OCI-LY7 (cell line): ENCODE results near the gene SSX2IP. TPM values are rescaled to one million over a fixed set of nuclear protein-coding genes. Genes with fewer than 3 reads are reported as not detected.

ENCODE experiments used
- BruUV-seq: library from RNA; stranded (reverse); fragments of 400-500 nt; replicated peaks from 2 replicates; lab custom pipeline; 2021; lab: Mats Ljungman, UMichigan
- CTCF ChIA-PET: fragments of 300-600 bp; sonication (Branson Sonifier 250); formaldehyde crosslinking; loops from one replicate; lab custom pipeline; 2022; ENCODE audit warnings: antibody characterized with exemption; ENCODE audit not compliant: unreplicated experiment; lab: Charles Lee
- POLR2A ChIA-PET: fragments of 300-600 bp; sonication (Branson Sonifier 250); formaldehyde crosslinking; loops from one replicate; lab custom pipeline; 2022; ENCODE audit warnings: antibody characterized with exemption; lab: Charles Lee
- DNase-seq: peaks from one replicate; pipeline ENCODE4 v3.0.0-alpha.2; 2015; ENCODE audit warnings: low spot score
- H2AFZ ChIP-seq: fragments of 200-600 bp; sonication (generic), shearing (Covaris generic); 2 replicates; pipeline ENCODE4 v1.6.1; 2014; ENCODE audit warnings: mild to moderate bottlenecking, antibody characterized with exemption, low read length, moderate library complexity
- H3K27ac ChIP-seq: fragments of 200-600 bp; sonication (generic); 2 replicates; pipeline ENCODE4 v1.5.1; 2014; ENCODE audit warnings: mixed run types, low read depth, mild to moderate bottlenecking, moderate library complexity, low read length, inconsistent platforms; ENCODE audit not compliant: poor library complexity, severe bottlenecking
- H3K36me3 ChIP-seq: fragments of 200-600 bp; sonication (generic); 2 replicates; pipeline ENCODE4 v1.6.1; 2014; ENCODE audit warnings: mild to moderate bottlenecking, antibody characterized with exemption, low read length, moderate library complexity, mixed read lengths; ENCODE audit not compliant: insufficient read depth
- H3K4me1 ChIP-seq: fragments of 200-600 bp; sonication (generic); 2 replicates; pipeline ENCODE4 v1.5.1; 2014; ENCODE audit warnings: mild to moderate bottlenecking, low read length; ENCODE audit not compliant: insufficient read depth, poor library complexity, severe bottlenecking
- H3K4me2 ChIP-seq: fragments of 200-600 bp; sonication (generic); 2 replicates; pipeline ENCODE4 v1.6.1; 2014; ENCODE audit warnings: mild to moderate bottlenecking, low read length
- H3K4me3 ChIP-seq: fragments of 200-600 bp; sonication (generic); 2 replicates; pipeline ENCODE4 v1.5.1; 2014; ENCODE audit warnings: mild to moderate bottlenecking, low read depth, low read length; ENCODE audit not compliant: poor library complexity, severe bottlenecking
- H3K79me2 ChIP-seq: fragments of 200-600 bp; sonication (generic); 2 replicates; pipeline ENCODE4 v1.6.1; 2016; ENCODE audit warnings: low read depth, mild to moderate bottlenecking, low read length, moderate library complexity, mixed read lengths; ENCODE audit not compliant: insufficient read depth
- H3K9me2 ChIP-seq: fragments of 200-600 bp; sonication (generic); 2 replicates; pipeline ENCODE4 v1.6.1; 2016; ENCODE audit warnings: mild to moderate bottlenecking, low read length, mixed read lengths; ENCODE audit not compliant: insufficient read depth
- H3K9me3 ChIP-seq: fragments of 200-600 bp; sonication (generic); 2 replicates; pipeline ENCODE4 v1.6.1; 2014; ENCODE audit warnings: mild to moderate bottlenecking, mixed run types, low read length, mixed read lengths
- H4K20me1 ChIP-seq: fragments of 200-600 bp; sonication (generic); 2 replicates; pipeline ENCODE4 v1.6.1; 2014; ENCODE audit warnings: mild to moderate bottlenecking, antibody characterized with exemption, low read length, moderate library complexity, mixed read lengths; ENCODE audit not compliant: insufficient read depth
- CTCF ChIP-seq: fragments of 200-600 bp; sonication (generic); conservative IDR thresholded peaks from 2 replicates; pipeline ENCODE4 v1.5.1; 2014; ENCODE audit warnings: mild to moderate bottlenecking, antibody characterized with exemption, low read length, moderate library complexity, mixed read lengths
- EZH2phosphoT487 ChIP-seq: fragments of 200-600 bp; sonication (generic); IDR thresholded peaks from 2 replicates; pipeline ENCODE4 v1.6.1; 2018; ENCODE audit warnings: low read depth, borderline replicate concordance, mild to moderate bottlenecking, mixed run types, antibody characterized with exemption, low read length, moderate library complexity, mixed read lengths
- intact Hi-C: fragments of 100-400 bp; cut with micrococcal nuclease; formaldehyde crosslinking; loops from one replicate; pipeline ENCODE4 v1.10.0; 2022; ENCODE audit not compliant: unreplicated experiment
- total RNA-seq, 2 experiments: library from RNA; depleted of rRNA in 1 of 2; stranded (reverse); fragments of >200 nt in 1 of 2; shearing (Covaris generic) in 1 of 2; gene quantifications; 2 replicates each; pipeline ENCODE4 v1.2.3, GENCODE V29; 2014 to 2022

SSX2IP gene
- total RNA-seq, 2 experiments from 2014 or later: 24.1 to 24.4 TPM

GRCh38 chr1:84611091-84611490 is 79.2 kb downstream of the SSX2IP start:
- Histone ChIP-seq H2AFZ (no peak overlapping the region), H3K27ac (no peak overlapping the region), H3K36me3 (no peaks in the 10 kb centered on the region), H3K4me3 (no peak overlapping the region), H4K20me1 (no peaks in the 10 kb centered on the region), H3K4me1 (no peaks in the 10 kb centered on the region), H3K9me3 (peaks cover 9% of the 10 kb centered on the region; the same call in 1 of the 2 replicates), H3K79me2 (no peaks in the 10 kb centered on the region), H3K9me2 (no peaks in the 10 kb centered on the region), H3K4me2 (no peak overlapping the region)
- ChIA-PET POLR2A (interaction anchor here (0.6 kb wide), 1 partner anchor 621 kb away, joined by 3 read pairs; no protein-coding TSS in a partner anchor), CTCF (no interaction called here)
- DNase-seq: no peak
- no TSS peak for BruUV-seq
- intact Hi-C loops: no loop called here
- TF ChIP-seq EZH2phosphoT487 (no peak), CTCF (no peak)

GRCh38 chr1:84606977-84607376 is 83.3 kb downstream of the SSX2IP start:
- intact Hi-C loops: no loop called here
- TF ChIP-seq EZH2phosphoT487: no peak
- TF ChIP-seq CTCF: no peak
- no peaks in the 10 kb centered on the region for H3K9me2 ChIP-seq
- DNase-seq: no peak
- BruUV-seq: no TSS peak
- H3K4me2 ChIP-seq: no peak overlapping the region
- H3K36me3 ChIP-seq: no peaks in the 10 kb centered on the region
- CTCF ChIA-PET: no interaction called here
- peaks cover 21% of the 10 kb centered on the region for H3K9me3 ChIP-seq
- no peaks in the 10 kb centered on the region for H3K79me2 ChIP-seq
- H3K4me3 ChIP-seq: no peak overlapping the region
- H3K27ac ChIP-seq: no peak overlapping the region
- no peak overlapping the region for H2AFZ ChIP-seq
- H4K20me1 ChIP-seq: no peaks in the 10 kb centered on the region
- no peaks in the 10 kb centered on the region for H3K4me1 ChIP-seq
- POLR2A ChIA-PET: interaction anchor here (0.6 to 1.5 kb wide), 7 partner anchors 14 to 531 kb away, joined by 3 to 5 read pairs (median 4); partner anchors contain the start of genes GNG5 and SPATA1

- no peak overlapping the region for H3K27ac ChIP-seq
- no peaks in the 10 kb centered on the region for H3K4me1 ChIP-seq
- H3K79me2 ChIP-seq: no peaks in the 10 kb centered on the region
- no peak overlapping the region for H3K4me3 ChIP-seq
- TF ChIP-seq CTCF: no peak
- TF ChIP-seq EZH2phosphoT487: no peak
- intact Hi-C loops: no loop called here
- no peaks in the 10 kb centered on the region for H3K36me3 ChIP-seq
- H3K9me3 ChIP-seq: peaks cover 16% of the 10 kb centered on the region
- no peak overlapping the region for H3K4me2 ChIP-seq
- no peak overlapping the region for H2AFZ ChIP-seq
- ChIA-PET CTCF (no interaction called here), POLR2A (no interaction called here)
- H3K9me2 ChIP-seq: no peaks in the 10 kb centered on the region
- DNase-seq: no peak
- no peaks in the 10 kb centered on the region for H4K20me1 ChIP-seq
- BruUV-seq: no TSS peak
These were observed 85.1 kb downstream of the SSX2IP start for GRCh38 chr1:84605157-84605556.
